Inflammatory macrophage (primary cell): Measurements from ENCODE around the gene PRAMEF1.
"Not testable (repeated sequence)": the region's sequence is repeated elsewhere in the genome, so short reads cannot be mapped to it uniquely, and the experiment has no call there.

Experiments
- DNase-seq, 2 donors: peaks; one replicate each; pipeline ENCODE4 v3.0.0-alpha.2; 2020 to 2022
- total RNA-seq, 18 experiments: gene quantifications; one replicate each; lab custom pipeline; 2026; ENCODE audit warnings: mixed read lengths in 6 of 18, inconsistent platforms in 2 of 18; lab: John Stamatoyannopoulos, UW

PRAMEF1 gene, protein sequence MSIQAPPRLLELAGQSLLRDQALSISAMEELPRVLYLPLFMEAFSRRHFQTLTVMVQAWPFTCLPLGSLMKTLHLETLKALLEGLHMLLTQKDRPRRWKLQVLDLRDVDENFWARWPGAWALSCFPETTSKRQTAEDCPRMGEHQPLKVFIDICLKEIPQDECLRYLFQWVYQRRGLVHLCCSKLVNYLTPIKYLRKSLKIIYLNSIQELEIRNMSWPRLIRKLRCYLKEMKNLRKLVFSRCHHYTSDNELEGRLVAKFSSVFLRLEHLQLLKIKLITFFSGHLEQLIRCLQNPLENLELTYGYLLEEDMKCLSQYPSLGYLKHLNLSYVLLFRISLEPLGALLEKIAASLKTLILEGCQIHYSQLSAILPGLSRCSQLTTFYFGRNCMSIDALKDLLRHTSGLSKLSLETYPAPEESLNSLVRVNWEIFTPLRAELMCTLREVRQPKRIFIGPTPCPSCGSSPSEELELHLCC
- 0 to 0.12 (median 0) reads per million in 18 experiments for total RNA-seq

DNA sequence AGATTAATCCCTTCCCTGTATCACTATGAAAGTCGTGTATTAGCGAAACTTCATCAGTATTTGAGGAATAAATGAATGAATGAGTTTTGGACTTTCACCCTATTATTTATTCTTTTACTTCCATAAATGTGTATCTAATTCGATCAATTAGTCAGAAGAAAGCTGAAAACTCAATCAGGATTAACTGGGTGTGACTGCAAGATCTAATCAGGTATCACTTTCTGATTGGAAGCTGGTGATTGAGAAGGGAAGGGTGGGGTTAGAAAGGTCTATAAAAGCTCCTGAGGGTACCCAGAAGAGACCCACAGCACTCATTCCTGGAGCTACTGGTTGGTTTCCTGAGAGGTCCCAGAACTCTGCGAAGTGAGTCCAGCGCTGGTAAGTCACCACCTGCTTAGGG, at the start of gene PRAMEF1:
TSS of gene PRAMEF1 (plus strand) at position 301 of the 400 bp plus-strand sequence. CDS start 1,831 bp downstream, outside the sequence.
- not testable (repeated sequence) for DNase-seq

DNA sequence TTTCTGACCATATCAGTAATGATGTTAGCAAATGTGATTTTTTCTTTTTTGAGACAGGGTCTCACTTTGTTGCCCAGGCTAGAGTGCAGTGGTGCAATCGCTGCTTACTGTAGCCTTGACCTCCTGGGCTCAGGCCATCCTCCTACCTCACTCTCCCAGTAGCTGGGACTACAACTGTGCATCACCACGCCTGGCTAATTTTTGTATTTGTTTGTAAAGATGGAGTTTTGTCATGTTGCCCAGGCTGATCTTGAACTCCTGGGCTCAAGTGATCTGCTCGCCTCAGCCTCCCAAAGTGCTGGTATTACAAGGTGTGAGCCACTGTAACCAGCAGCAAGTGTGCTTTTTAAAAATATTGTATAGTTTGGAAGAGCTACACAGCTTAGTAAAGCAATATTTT, 49.3 kb upstream of the PRAMEF1 start:
- no peak for DNase-seq

DNA sequence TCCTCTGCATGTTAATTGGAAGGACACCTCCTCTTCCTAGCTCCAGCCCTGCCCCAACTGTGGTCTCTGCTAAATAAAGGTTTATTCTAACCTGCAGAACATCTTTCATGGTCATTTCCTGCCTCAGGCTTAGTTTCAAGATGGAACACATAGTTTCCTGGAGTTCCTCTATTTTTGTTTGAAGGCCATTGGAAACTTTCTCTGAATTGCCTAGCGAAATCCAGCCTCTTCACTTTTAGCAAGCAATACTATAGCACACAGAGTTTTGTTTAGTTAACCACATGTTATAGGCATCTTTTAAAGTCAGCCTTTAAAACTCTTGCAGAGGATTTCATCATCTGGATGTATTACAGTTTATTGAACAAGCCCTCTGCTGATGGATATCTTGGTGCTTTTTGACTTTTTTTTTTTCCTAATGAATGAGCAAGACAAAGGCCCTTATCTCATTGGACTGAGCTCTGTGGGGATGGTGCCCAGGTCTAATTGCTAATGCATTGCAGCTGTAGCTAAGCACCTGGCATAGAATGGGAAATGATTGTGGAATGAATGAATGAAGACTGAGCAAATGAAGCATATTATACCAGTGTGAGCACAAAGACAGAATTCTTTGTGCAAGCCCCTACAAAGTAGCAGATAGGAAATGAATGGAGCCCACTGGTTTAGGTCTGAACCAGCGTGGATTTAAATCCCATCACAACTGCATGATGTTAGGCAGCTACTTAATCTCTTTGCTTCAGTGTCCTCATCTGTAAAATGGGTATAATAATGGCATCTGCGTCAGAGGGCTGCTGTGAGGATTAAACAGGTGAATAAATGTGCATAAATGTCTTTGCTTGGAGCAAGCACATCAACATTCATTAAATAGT, 45.8 kb upstream of the PRAMEF1 start:
- no peak for DNase-seq

DNA sequence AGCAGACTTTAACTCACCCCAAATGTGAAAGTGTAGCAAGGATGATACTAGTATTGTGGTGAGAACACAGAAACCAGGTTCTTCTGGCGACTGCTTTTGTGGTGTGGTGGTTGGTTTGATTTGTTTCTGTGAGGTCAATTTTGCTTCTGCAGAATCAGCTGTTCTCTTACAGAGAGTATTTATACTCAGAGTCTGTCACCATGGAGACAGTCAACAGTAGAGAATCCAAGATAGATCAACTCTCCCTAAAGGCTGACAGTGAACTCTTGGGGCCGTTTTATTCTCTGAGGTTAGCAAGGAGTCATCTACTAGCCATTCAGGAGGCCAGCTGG, 45.2 kb upstream of the PRAMEF1 start, which contains the start of gene CFAP107:
TSS of gene CFAP107 (plus strand) at position 209 of the 332 bp plus-strand sequence. CDS start 231 bp downstream, outside the sequence.
- DNase-seq, result no peak

DNA sequence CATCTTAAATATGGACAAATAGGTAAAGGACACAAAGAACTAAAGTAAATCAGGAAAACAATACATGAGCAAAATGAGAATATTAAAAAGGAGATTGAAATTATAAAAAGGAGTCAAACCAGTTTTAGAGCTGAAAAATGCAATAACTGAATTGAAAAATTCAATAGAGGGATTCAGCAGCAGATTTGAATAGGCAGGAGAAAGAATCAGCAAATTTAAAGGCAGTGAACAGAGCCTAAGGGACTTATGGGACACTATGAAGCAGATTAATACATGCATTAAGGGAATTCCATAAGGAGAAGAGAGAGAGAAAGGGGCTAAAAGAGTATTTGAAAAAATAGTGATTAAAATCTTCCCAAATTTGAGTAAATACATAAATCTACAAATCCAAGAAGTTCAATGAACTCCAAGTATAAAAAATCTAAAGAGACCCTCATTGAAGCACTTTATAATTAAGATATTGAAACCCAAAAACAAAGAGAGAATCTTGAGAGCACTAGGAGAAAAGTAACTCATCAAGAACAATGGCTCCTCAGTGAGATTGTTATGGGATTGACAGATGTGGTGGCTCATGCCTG, 42.3 kb upstream of the PRAMEF1 start:
- no peak for DNase-seq

DNA sequence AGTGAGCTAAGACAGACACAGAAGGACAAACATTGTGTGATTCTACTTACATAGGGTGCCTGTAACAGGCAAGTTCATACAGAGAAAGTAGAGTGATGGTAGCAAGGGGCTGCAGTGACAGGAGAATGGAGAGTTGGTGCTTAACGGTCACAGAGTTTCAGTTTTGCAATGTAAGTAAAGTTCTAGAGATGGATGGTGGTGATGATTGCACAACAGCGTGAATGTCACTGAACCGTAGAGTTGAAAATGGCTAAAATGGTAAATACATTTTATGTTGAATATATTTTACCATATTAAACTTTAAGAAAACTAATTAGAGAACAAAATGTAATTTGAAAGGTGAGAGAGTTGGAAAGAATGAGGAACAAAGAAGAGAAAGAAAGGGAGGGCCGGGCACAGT, 36.5 kb upstream of the PRAMEF1 start:
- no peak for DNase-seq

DNA sequence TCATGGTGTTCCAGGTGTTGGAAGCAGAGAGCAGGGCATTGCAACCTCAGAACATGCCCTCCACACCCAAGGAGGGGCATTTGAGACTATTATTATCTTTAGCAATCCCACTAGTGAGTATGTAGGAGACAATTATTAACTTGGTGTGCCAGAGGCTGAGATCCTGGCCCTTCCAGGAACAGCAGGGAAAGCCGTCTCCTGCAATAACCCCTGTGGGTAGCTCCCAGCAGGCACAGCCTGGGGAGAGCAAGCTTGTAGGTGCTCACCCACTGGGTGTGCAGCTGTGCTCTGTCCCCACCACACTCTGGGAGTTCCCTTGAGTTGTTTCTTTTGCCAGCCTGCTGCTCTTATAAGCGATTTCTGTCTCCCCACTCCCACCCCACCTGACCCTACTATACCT, 34.9 kb upstream of the PRAMEF1 start:
- DNase-seq, result no peak

DNA sequence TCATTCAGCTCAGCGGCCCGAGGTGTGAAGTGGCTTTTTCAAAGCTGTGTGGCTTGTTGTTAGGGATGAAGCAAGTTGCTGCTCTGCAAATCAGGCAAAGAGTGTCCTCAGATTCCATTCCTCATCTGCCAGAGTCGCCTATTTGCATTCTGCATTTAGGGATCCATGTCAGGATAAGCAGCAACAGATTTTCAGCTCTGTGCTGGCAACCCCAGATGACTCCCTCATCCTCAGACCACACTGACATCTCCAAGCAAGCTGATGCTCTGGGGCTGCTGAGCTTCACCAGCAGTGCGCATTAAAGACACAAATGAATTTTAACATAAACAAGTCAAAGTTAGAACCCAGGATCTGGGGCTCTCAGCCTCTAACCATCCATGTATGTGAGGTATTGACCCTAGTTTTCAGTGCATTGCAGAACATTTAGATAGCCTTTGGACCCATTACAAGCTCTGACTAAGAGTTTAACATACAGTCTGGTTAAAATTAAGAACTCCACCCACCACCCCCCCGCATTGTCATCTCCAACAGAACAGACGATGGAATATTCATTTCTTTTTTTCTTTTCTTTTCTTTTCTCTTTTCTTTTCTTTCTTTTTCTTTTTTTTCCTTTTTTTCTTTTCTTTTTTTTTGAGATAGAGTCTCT, 34.3 kb upstream of the PRAMEF1 start:
- DNase-seq, result no peak

DNA sequence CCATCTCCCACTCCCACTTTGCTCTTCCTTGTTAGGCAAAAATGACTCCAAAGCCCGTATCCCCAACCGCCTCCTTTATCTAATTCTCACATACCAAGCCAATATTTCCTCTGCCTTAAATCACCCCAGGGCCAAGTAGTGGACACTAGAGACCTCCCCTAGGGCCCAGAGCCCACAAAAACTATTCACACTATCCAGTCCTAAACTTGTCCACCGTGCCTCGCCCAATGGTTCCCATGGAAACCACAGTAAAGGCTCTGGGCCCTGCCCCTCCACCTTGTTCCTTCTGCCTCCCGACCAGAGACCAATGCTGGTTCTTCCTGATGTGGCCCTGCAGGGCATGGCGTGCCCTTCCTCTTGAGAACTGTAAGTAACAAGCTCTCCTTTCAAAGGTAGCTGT, 33.4 kb upstream of the PRAMEF1 start:
- DNase-seq, result no peak

DNA sequence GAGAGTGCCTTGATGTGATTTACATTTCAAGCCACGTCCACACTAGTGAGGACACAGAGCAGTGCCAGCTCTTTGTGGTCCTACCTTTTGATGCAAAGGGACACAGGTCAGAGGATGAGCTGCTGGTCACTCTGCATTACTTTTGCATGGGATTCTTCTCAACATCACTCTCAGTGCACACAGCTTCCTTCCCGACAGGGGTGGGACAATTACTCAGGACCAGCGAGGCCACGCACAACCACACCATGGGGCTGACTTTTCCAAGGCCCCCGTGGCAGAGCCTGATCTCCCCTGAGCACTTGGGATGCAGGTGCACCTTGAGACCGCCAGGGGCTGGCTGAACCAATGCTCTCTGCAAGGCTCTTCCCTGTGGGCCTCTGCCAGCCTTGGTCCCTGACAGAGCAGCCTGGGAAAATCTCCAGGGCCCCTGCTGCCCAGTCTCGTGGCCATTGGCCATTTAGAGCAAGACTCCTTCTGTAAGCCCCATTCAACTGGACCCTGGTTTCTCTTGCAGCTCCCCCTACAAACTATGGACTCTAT, 30.9 kb upstream of the PRAMEF1 start:
- no peak for DNase-seq

DNA sequence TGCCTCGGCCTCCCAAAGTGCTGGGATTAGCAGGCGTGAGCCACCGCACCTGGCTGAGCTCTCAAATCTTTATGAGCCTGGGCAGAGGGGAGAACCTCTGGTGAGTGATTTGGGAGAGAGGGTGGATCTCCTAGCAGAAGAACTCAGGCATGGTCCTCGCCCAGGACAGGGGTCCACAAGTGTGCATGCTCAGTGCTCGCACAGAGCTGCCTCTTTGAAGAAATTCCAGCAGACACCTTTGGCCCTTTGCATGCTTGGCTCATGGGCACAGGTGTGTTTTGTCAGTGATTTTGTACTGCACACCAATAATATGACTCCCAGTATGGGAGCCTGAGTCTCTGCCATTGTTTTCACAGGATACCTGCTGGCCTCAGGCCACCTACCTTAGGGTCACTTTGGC, 29.4 kb upstream of the PRAMEF1 start:
- no peak for DNase-seq

DNA sequence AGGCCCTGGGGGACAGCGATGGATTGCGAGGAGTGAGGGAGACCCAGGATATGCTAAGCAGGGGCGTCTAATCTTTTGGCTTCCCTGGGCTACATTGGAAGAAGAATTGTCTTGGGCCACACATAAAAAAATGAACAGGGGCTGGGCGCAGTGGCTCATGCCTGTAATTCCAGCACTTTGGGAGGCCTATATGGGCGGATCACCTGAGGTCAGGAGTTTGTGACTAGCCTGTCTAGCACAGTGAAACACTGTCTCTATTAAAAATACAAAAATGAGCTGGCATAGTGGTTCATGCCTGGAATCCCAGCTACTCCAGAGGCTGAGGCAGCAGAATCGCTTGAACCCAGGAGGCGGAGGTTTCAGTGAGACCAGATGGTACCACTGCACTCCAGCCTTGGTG, 28.4 kb upstream of the PRAMEF1 start:
- no peak for DNase-seq

DNA sequence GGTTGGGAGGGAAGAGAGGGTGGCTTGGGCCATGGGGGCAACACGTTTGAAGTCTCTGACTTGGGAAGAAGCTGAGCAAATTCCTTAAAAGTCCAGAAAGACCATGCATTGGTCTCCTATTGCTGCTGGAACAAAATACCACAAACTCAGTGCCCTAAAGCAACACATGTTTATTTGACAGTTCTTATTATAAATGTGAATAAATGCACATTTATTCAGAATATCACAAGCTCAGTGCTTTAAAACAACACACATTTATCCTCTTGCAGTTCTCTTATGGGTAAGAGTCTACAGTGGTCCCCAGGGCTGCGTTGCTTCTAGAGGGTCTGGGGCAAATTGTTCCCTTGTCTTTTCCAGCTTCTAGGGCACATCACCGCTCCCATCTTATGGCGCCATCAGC, 27.7 kb upstream of the PRAMEF1 start:
- no peak for DNase-seq

DNA sequence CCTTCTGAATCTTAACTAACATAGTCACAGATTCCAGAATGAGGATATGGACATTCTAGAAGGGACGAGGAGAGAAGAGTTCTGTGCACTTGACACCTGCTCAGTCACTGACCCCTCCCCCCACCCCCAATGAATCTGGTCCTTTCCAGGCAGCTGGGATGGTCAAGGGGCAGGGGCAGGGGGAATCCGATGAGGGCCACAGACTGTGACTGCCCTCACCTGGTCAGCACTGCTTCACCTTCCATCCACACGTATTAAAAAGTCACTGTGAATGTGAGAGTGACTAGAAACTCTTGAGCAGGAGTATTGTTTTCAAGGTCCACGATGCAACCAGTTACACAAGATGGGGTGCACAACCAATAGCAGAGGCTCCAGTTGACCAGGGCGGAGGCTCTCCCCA, 27.2 kb upstream of the PRAMEF1 start:
- DNase-seq, result no peak

DNA sequence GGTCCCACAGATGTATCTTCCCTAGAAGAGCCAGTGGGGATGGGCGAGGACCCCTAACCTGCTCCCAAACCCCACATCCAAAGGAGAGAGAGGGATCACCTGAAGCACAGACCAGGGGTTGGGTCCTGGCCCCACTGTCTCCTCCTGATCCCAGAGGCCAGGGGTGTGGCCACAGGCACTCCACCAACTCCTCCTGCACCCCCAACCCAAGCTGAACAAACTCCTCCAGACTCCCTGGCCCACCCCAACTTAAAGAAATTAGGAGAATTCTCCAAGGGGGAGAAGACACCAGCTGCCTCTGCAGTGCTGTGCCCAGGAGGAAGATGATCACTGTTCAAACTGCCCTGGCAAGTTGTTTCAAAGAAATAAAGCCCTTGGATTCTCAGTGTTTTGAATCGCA, 22.2 kb upstream of the PRAMEF1 start:
- DNase-seq, result no peak

DNA sequence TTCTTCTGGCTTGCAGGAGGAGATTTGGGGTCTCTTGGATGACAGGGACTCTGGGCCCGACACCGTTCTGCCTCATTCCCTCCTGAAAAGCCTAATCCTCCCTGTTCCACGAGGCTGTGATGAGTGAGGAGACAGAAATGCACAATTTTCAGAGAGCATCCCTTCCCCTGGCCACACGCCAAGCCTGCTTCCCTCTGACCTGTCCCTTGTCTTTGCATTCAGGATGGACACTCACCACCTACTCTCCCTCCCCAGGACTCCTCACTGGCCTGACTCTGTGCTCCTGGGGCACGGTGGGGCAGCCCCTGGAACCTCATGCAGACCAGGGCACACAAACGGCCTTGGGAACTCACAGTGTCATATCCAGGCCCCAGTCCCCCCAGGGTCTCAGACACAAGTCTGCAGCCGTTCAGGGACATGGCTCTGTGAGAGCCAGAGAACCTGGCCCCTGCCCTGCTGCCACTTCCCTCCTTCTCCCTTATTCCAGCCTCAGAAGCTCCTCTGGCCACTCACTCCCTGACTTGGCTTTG, 21.2 kb upstream of the PRAMEF1 start:
- no peak for DNase-seq

DNA sequence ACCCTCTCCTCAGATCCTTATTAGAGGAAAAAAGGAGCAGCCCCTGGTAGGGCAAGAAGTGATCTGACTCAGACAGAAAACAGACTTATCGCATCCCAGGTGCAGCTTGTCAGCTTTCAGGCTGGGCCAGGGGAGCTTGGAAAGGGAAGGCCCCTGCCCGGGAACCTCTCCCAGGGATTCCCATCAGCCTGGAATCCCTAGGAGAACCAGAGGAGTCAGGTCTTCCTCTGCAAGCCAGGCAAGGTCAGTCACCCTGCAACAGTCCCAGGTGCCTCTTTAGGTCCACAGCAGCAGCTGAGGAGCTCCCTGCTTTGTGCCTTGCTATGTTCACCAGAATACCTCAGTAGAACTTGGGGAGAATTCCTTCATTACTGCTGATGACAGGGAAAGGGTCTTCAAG, 20.6 kb upstream of the PRAMEF1 start:
- no peak for DNase-seq

DNA sequence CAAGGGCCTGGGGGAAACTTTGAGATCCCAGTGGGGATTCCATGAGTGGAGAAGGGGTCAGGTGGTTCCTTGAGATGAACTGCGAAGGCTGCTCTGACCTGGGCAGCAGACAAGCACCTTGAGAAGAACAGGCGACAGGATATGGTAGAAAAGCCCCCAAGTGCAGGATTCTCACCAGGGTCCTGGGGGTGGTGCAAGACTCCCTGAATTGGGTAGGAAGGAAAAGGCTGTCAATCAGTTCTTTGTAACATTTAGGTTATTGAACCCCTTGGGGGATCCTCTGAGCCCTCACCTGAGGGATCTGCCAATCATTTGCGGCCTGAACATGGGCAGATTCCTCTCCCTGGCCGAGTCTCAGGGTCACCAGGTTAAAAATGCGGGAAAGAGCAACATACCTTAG, 20.0 kb upstream of the PRAMEF1 start:
- DNase-seq, result no peak

DNA sequence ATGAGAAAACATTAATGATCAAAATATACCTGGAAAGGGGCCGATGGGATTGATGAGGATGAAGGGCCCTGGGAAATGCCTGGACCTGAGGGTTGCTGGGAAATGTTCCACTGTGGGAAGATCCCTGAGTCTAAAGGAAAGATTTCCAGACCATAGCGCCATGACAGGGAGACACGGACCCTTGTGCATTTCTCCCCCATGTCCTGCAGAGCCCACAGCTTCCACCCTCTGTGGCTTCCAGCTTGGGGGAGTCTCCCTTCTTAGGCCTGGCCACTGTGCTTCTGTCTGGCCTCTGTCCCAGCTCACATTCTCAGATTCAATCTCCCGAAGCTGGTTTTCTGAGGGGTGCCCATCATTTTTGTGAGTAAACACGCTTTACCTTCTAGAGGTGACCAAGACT, 18.7 kb upstream of the PRAMEF1 start:
- no peak for DNase-seq

DNA sequence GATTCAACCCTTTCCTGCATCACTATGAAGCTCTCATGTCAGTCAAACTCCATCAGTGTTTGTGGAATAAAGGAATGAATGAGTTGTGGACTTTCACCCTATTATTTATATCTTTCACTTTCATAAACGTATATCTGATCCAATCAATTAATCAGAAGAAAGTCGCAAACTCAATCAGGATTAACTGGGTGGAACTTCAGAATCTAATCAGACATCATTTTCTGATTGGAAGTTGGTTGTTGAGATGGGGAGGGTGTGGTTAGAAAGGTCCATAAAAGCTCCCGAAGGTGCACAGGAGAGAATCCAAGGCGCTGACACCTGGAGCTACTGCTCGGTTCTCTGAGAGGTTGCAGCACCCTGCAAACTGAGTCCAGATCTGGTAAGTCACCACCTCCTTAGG, 17.8 kb upstream of the PRAMEF1 start, which contains the start of gene PRAMEF12:
TSS of gene PRAMEF12 (plus strand) at position 301 of the 400 bp plus-strand sequence. CDS start 1,130 bp downstream, outside the sequence.
- no peak for DNase-seq

DNA sequence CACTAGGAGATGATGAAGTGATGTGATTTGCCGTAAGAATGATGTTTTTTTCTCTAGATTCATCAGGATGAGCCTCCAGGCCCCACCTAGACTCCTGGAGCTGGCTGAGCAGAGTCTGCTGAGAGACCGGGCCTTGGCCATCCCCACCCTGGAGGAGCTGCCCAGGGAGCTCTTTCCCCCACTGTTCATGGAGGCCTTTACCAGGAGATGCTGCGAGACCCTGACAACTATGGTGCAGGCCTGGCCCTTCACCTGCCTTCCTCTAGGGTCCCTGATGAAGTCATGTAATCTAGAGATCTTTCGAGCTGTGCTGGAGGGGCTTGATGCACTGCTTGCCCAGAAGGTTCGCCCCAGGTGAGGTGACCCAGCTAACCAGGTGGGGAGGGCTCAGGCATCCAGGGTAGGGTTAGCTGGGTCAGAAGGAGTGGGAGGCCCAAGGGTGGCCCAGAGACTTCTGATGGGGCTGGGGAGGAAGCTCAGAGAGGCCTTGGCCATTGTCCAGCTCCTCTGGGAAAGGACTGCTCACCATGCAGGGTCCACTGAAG, 16.3 kb upstream of the PRAMEF1 start:
- DNase-seq, result no peak

DNA sequence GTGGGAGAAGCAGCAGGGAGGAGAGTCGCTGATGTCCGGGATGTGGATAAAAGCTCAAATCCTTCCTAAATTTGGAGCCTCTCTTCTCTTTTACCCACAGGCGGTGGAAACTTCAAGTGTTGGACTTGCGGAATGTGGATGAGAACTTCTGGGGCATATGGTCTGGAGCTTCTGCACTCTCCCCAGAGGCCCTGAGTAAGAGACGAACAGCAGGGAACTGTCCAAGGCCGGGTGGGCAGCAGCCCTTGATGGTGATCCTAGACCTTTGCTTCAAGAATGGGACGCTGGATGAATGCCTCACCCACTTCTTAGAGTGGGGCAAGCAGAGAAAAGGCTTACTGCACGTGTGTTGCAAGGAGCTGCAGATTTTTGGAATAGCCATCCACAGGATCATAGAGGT, 15.8 kb upstream of the PRAMEF1 start:
- DNase-seq, result no peak
